Vagina (tissue), 2 donors: Measurements from ENCODE around the gene FLRT1. TPM values are rescaled to one million over a fixed set of nuclear protein-coding genes. Genes with fewer than 3 reads are reported as not detected.

ENCODE experiments used
- DNase-seq, 2 donors: peaks; one replicate each; pipeline ENCODE4 v3.0.0-alpha.2; 2017; ENCODE audit errors: extremely low spot score in 2 of 2
- H3K27ac ChIP-seq: fragments of 200-600 bp; sonication (generic); one replicate; pipeline ENCODE4 v1.5.1; 2019
- H3K27me3 ChIP-seq: fragments of 200-600 bp; sonication (generic); one replicate; pipeline ENCODE4 v1.5.1; 2019
- H3K36me3 ChIP-seq, 2 donors: fragments of 200-600 bp; sonication (generic); one replicate each; pipeline ENCODE4 v1.5.1; 2017 to 2019
- H3K4me1 ChIP-seq: fragments of 200-600 bp; sonication (generic); one replicate; pipeline ENCODE4 v1.5.1; 2019
- H3K4me3 ChIP-seq, 2 donors: fragments of 200-600 bp; sonication (generic); 1 replicate in 1 of 2; 2 replicates in 1 of 2; pipeline ENCODE4 v1.5.1; 2016 to 2019
- H3K9me3 ChIP-seq: fragments of 200-600 bp; sonication (generic); one replicate; pipeline ENCODE4 v1.5.1; 2019
- POLR2A ChIP-seq, 2 donors: fragments of 450-650 bp; IDR thresholded peaks; one replicate each; pipeline ENCODE4 v1.6.1; 2017; ENCODE audit warnings: antibody characterized with exemption in 2 of 2, mild to moderate bottlenecking in 2 of 2, moderate library complexity in 2 of 2
- POLR2AphosphoS5 ChIP-seq, 2 donors: sonication (generic); formaldehyde crosslinking; IDR thresholded peaks; one replicate each; pipeline ENCODE4 v1.9.0; 2017; ENCODE audit warnings: antibody characterized with exemption in 2 of 2, mild to moderate bottlenecking in 2 of 2, low read depth in 1 of 2; ENCODE audit not compliant: insufficient read depth in 1 of 2
- intact Hi-C: fragments of 100-400 bp; cut with DNase I; formaldehyde crosslinking; loops from one replicate; pipeline ENCODE4 v1.15.1; 2023
- total RNA-seq: library from RNA; depleted of rRNA; stranded (reverse); fragments of >200 nt; gene quantifications from one replicate; pipeline ENCODE4 v1.2.3, GENCODE V29; 2016
- TF ChIP-seq, protein P1 (sequence below), 3 experiments: fragments of 450-650 bp in 2 of 3; fragments of 200-600 bp in 1 of 3; sonication (generic) in 1 of 3; IDR thresholded peaks; one replicate each; pipeline ENCODE4 v1.5.1; 2017 to 2019; ENCODE audit warnings: antibody characterized with exemption in 3 of 3, mild to moderate bottlenecking in 2 of 3, moderate library complexity in 2 of 3

FLRT1 gene
- total RNA-seq, 1 donor from 2014 or later = 0.49 TPM

DNA sequence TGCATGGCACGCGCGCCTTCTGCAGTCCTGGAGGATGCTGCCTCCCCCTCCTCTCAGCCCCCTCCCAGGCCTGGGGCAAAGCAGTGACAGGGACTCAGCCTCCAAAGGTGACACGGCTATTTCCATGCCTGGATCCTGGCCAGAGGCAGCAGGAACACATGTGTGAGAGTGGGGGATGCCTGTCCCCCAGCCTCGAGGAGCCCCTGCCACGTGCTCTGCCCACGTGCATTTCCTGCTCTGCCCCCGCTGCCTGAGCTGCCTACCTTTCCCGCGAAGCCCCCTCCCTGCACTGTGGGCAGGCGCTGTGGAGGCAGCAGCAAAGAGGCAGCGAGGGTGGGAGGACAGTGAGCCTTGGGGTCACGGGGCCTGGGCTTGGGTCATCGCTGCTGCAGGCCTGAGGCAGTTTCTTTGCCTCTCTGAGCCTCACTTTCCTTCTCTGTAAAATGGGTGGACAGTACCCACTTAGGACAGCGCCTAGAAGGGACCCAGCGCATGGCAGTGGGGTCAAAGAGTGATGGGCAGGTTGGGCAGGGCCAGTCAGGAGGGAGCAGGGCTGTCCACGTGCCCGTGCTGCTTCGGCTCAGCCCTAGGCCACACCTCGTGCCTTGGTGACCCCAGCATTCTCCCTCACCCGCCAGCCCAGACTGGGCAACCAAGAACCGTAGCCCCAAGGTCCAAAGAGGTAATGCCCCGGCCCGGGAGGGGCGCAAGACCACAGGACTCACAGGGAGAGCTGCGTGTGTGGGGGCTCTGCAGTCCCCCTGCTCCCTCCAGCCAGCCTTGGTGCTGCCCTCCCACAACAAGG is 48.6 kb downstream of the FLRT1 start:
- H3K9me3 ChIP-seq = no peaks in the 10 kb centered on the region
- intact Hi-C loops = no loop called here
- TF ChIP-seq, protein P1, sequence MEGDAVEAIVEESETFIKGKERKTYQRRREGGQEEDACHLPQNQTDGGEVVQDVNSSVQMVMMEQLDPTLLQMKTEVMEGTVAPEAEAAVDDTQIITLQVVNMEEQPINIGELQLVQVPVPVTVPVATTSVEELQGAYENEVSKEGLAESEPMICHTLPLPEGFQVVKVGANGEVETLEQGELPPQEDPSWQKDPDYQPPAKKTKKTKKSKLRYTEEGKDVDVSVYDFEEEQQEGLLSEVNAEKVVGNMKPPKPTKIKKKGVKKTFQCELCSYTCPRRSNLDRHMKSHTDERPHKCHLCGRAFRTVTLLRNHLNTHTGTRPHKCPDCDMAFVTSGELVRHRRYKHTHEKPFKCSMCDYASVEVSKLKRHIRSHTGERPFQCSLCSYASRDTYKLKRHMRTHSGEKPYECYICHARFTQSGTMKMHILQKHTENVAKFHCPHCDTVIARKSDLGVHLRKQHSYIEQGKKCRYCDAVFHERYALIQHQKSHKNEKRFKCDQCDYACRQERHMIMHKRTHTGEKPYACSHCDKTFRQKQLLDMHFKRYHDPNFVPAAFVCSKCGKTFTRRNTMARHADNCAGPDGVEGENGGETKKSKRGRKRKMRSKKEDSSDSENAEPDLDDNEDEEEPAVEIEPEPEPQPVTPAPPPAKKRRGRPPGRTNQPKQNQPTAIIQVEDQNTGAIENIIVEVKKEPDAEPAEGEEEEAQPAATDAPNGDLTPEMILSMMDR (IDR thresholded peaks at IDR 0.05) = no peak
- TF ChIP-seq POLR2A (IDR thresholded peaks at IDR 0.05) (no peak), POLR2AphosphoS5 (IDR thresholded peaks at IDR 0.05; ENCODE audit: insufficient read depth in 1 of 2, low read depth in 1 of 2) (no peak)
- no peaks in the 10 kb centered on the region for H3K27me3 ChIP-seq
- no peaks in the 10 kb centered on the region for H3K36me3 ChIP-seq
- H3K4me3 ChIP-seq = no peak overlapping the region
- no peak for DNase-seq
- H3K4me1 ChIP-seq = peaks cover 32% of the 10 kb centered on the region
- H3K27ac ChIP-seq = no peak overlapping the region

DNA sequence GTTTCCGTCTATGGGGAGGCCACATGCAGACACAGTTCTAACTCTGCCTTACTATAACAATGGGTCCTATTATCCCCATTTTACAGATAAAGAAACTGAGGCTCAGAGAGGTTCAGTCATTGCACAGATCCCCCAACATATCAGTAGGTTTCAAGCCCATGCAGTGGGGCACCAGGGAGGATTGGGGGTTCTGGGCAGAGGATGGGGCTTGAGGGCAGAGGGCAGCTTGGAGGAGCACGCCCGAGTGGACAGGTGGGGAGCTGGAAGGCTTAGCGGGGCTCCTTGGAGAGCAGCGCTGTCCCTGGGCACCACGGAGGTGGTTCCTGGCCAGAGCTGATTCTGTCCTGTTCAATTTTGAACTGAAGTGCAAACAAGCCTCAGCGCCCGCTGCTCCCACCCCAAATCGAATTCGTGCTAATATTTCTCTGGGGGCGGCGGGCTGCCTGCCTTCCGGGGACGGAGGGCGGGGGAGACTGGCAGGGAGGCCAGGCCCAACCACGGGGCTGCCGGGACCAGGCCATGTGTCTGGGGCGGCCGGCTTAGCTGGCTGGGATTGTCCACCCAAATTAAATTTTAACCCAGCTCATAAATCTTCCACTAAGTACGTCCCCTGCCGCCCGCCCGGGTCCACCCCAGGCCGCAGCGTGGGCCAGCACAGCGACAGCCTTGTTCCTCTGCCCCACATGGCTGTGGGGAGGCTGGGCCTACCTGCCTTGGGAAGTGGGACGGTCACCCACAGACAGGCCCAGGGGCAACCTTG is 49.4 kb downstream of the FLRT1 start:
- Histone ChIP-seq H3K27me3 (no peaks in the 10 kb centered on the region), H3K4me1 (peaks cover 34% of the 10 kb centered on the region), H3K27ac (peak overlapping the region; percentile 76), H3K9me3 (no peaks in the 10 kb centered on the region), H3K36me3 (no peaks in the 10 kb centered on the region), H3K4me3 (no peak overlapping the region)
- intact Hi-C loops = no loop called here
- TF ChIP-seq, protein P1 (IDR thresholded peaks at IDR 0.05) = no peak
- no peak for TF ChIP-seq POLR2AphosphoS5 (IDR thresholded peaks at IDR 0.05; ENCODE audit: insufficient read depth in 1 of 2, low read depth in 1 of 2)
- TF ChIP-seq POLR2A (IDR thresholded peaks at IDR 0.05) = no peak
- DNase-seq = no peak

Other genes with a start within 250 kb of the FLRT1 start
- 6.6 TPM for gene SPINDOC, start 222.5 kb upstream of the FLRT1 start, total RNA-seq
- 35.6 TPM for gene MARK2, start 196.8 kb upstream of the FLRT1 start, total RNA-seq
- gene RCOR2, start 118.8 kb upstream of the FLRT1 start, total RNA-seq = not detected
- gene NAA40, start 96.9 kb upstream of the FLRT1 start, total RNA-seq = 7.1 TPM
- 383 TPM for gene COX8A, start 61.3 kb upstream of the FLRT1 start, total RNA-seq
- gene OTUB1, start 49.5 kb upstream of the FLRT1 start, total RNA-seq = 85.0 TPM
- 61.4 TPM for gene MACROD1, start 130.2 kb downstream of the FLRT1 start, total RNA-seq
- 91.3 TPM for gene STIP1, start 150.2 kb downstream of the FLRT1 start, total RNA-seq
- gene FERMT3, start 170.8 kb downstream of the FLRT1 start, total RNA-seq = 24.3 TPM
- gene TRPT1, start 190.3 kb downstream of the FLRT1 start, total RNA-seq = 27.7 TPM
- 38.8 TPM for gene NUDT22, start 190.3 kb downstream of the FLRT1 start, total RNA-seq
- gene DNAJC4, start 194.6 kb downstream of the FLRT1 start, total RNA-seq = 43.7 TPM
- gene VEGFB, start 198.7 kb downstream of the FLRT1 start, total RNA-seq = 44.9 TPM
- gene FKBP2, start 205.2 kb downstream of the FLRT1 start, total RNA-seq = 66.0 TPM
- 85.2 TPM for gene PPP1R14B, start 211.0 kb downstream of the FLRT1 start, total RNA-seq
- 33.1 TPM for gene PLCB3, start 215.6 kb downstream of the FLRT1 start, total RNA-seq
- gene BAD, start 248.7 kb downstream of the FLRT1 start, total RNA-seq = 83.5 TPM
- 20.6 TPM for gene GPR137, start 249.9 kb downstream of the FLRT1 start, total RNA-seq